ENCODE results near the gene MVP.

DNA sequence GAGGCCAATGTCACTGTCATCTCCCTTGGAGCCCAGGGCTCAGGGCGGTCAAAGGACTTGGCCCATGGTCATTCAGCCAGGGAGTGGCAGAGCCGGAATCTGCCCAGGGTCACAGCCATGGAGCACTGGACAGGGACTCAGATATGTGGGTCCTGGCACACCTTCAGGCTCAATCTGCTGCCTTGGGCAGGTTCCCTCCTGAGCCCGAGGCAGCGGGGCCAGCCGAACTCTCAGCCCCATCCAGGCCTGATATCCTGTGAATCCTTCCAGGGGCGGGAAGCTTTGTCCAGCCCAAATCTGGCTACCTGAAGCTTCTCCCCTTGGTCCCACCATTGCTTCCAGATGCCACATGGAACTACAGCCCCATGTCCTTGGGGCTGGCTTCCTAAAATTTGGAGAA lies 54.9 kb downstream of the MVP start:
- TF ChIP-seq POLR2A (IDR thresholded peaks at IDR 0.05): no peak
- TF ChIP-seq, protein P1, sequence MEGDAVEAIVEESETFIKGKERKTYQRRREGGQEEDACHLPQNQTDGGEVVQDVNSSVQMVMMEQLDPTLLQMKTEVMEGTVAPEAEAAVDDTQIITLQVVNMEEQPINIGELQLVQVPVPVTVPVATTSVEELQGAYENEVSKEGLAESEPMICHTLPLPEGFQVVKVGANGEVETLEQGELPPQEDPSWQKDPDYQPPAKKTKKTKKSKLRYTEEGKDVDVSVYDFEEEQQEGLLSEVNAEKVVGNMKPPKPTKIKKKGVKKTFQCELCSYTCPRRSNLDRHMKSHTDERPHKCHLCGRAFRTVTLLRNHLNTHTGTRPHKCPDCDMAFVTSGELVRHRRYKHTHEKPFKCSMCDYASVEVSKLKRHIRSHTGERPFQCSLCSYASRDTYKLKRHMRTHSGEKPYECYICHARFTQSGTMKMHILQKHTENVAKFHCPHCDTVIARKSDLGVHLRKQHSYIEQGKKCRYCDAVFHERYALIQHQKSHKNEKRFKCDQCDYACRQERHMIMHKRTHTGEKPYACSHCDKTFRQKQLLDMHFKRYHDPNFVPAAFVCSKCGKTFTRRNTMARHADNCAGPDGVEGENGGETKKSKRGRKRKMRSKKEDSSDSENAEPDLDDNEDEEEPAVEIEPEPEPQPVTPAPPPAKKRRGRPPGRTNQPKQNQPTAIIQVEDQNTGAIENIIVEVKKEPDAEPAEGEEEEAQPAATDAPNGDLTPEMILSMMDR (IDR thresholded peaks at IDR 0.05): no peak
